GM12878 (cell line): ENCODE results near the gene GLUD1. TPM values are rescaled to one million over a fixed set of nuclear protein-coding genes. Genes with fewer than 3 reads are reported as not detected.

Experiments used
- ATAC-seq: fragments of 200-7000 bp; cut with Tn5 transposase; 3 replicates; pipeline ENCODE4 v1.9.1; 2020; ENCODE audit warnings: mild to moderate bottlenecking, moderate library complexity
- BruUV-seq: library from RNA; stranded (reverse); fragments of 400-500 nt; replicated peaks from 2 replicates; lab custom pipeline; 2021; lab: Mats Ljungman, UMichigan
- CTCF ChIA-PET: fragments of 300-600 bp; sonication (Branson Sonifier 250); formaldehyde crosslinking; extraction: SDS; loops from one replicate; lab custom pipeline; 2021; ENCODE audit warnings: inconsistent platforms; lab: Yijun Ruan, JAX
- POLR2A ChIA-PET: fragments of 350-600 bp; formaldehyde crosslinking; extraction: SDS; loops from one replicate; lab custom pipeline; 2021; ENCODE audit warnings: inconsistent platforms; lab: Charles Lee
- RAD21 ChIA-PET: fragments of 300-600 bp; sonication (Branson Sonifier 250); formaldehyde crosslinking; loops from one replicate; lab custom pipeline; 2023; ENCODE audit warnings: antibody characterized with exemption; ENCODE audit not compliant: unreplicated experiment; lab: Charles Lee
- SMC1A ChIA-PET: fragments of 300-600 bp; sonication (Branson Sonifier 250); formaldehyde crosslinking; loops from one replicate; lab custom pipeline; 2023; ENCODE audit not compliant: unreplicated experiment, uncharacterized antibody; lab: Charles Lee
- DNase-seq: peaks from one replicate; pipeline ENCODE4 v3.0.0-alpha.2; 2011; ENCODE audit warnings: low read depth, low spot score
- FAIRE-seq: peaks from 3 replicates; lab custom pipeline; 2011; peaks lifted over from hg19 to GRCh38; lab: Jason Lieb, UNC
- H2AFZ ChIP-seq: 2 replicates; pipeline ENCODE4 v1.6.0; 2011; ENCODE audit warnings: low read depth, low read length, control low read depth; ENCODE audit not compliant: control insufficient read depth
- H3K27ac ChIP-seq: 2 replicates; pipeline ENCODE4 v1.5.1; 2011; ENCODE audit warnings: control low read depth; ENCODE audit not compliant: control insufficient read depth, insufficient read depth
- H3K27me3 ChIP-seq, 2 experiments: replicated peaks in 1 of 2; 2 replicates each; pipeline versions ENCODE4 v1.6.0 to v1.6.1; 2011; ENCODE audit warnings: low read length in 1 of 2; ENCODE audit not compliant: control insufficient read depth in 2 of 2, insufficient read depth in 2 of 2
- H3K36me3 ChIP-seq, 2 experiments: 2 replicates each; pipeline ENCODE4 v1.5.1; 2011; ENCODE audit warnings: low read length in 1 of 2; ENCODE audit not compliant: control insufficient read depth in 2 of 2, insufficient read depth in 2 of 2
- H3K4me1 ChIP-seq: 2 replicates; pipeline ENCODE4 v1.6.1; 2011; ENCODE audit warnings: mild to moderate bottlenecking, low read length, moderate library complexity, mixed read lengths; ENCODE audit not compliant: control insufficient read depth, insufficient read depth
- H3K4me2 ChIP-seq: 2 replicates; pipeline ENCODE4 v1.6.0; 2011; ENCODE audit warnings: control low read depth; ENCODE audit not compliant: control insufficient read depth, insufficient read depth
- H3K4me3 ChIP-seq: fragments of 200-600 bp; sonication (generic); 2 replicates; pipeline ENCODE4 v1.5.1; 2016
- H3K79me2 ChIP-seq: 2 replicates; pipeline ENCODE4 v1.6.0; 2011; ENCODE audit warnings: low read length; ENCODE audit not compliant: control insufficient read depth, insufficient read depth
- H3K9ac ChIP-seq: 2 replicates; pipeline ENCODE4 v1.8.0; 2011; ENCODE audit warnings: low read length, control low read depth, mixed read lengths; ENCODE audit not compliant: control insufficient read depth, insufficient read depth
- H3K9me3 ChIP-seq: replicated peaks from 3 replicates; pipeline ENCODE4 v1.5.1; 2011; ENCODE audit warnings: mild to moderate bottlenecking, low read length; ENCODE audit not compliant: control insufficient read depth, insufficient read depth
- H4K20me1 ChIP-seq: 2 replicates; pipeline ENCODE4 v1.6.0; 2011; ENCODE audit not compliant: control insufficient read depth, insufficient read depth
- ATF7 ChIP-seq: fragments of 450-650 bp; IDR thresholded peaks from 2 replicates; pipeline ENCODE4 v1.6.1; 2016; ENCODE audit warnings: low read depth, mild to moderate bottlenecking
- BCL11A ChIP-seq: IDR thresholded peaks from 2 replicates; pipeline ENCODE4 v1.6.1; 2011; ENCODE audit warnings: low read depth, low read length
- BRCA1 ChIP-seq: IDR thresholded peaks from 2 replicates; pipeline ENCODE4 v1.6.1; 2011; ENCODE audit warnings: low read depth, low read length, improper control_type of control experiment
- CREM ChIP-seq: IDR thresholded peaks from 2 replicates; pipeline ENCODE4 v1.6.1; 2014; ENCODE audit warnings: antibody characterized with exemption, low read depth
- ESRRA ChIP-seq: IDR thresholded peaks from 2 replicates; pipeline ENCODE4 v1.6.1; 2012; ENCODE audit warnings: mild to moderate bottlenecking, low read length, improper control_type of control experiment
- KLF5 ChIP-seq: fragments of 450-650 bp; IDR thresholded peaks from 2 replicates; pipeline ENCODE4 v1.6.1; 2014; ENCODE audit warnings: mild to moderate bottlenecking; ENCODE audit not compliant: partially characterized antibody
- MYB ChIP-seq: fragments of 150-350 bp; IDR thresholded peaks from 2 replicates; pipeline ENCODE4 v1.6.1; 2014; ENCODE audit warnings: mild to moderate bottlenecking, low read depth, low read length, borderline replicate concordance
- NFYB ChIP-seq: IDR thresholded peaks from 2 replicates; pipeline ENCODE4 v1.6.1; 2011; ENCODE audit warnings: low read depth, mild to moderate bottlenecking, low read length, improper control_type of control experiment, moderate library complexity; ENCODE audit not compliant: insufficient read depth
- RAD21 ChIP-seq: IDR thresholded peaks from 2 replicates; pipeline ENCODE4 v1.6.1; 2011; ENCODE audit warnings: mild to moderate bottlenecking, low read depth, low read length, moderate library complexity; ENCODE audit not compliant: insufficient read depth
- SIN3A ChIP-seq: IDR thresholded peaks from 2 replicates; pipeline ENCODE4 v1.6.1; 2012; ENCODE audit warnings: low read depth, low read length, improper control_type of control experiment
- TBL1XR1 ChIP-seq: IDR thresholded peaks from 2 replicates; pipeline ENCODE4 v1.6.1; 2012; ENCODE audit warnings: low read depth, low read length, improper control_type of control experiment
- WRNIP1 ChIP-seq: IDR thresholded peaks from 2 replicates; pipeline ENCODE4 v1.6.1; 2011; ENCODE audit warnings: low read depth, low read length, improper control_type of control experiment, borderline replicate concordance
- ZSCAN29 ChIP-seq: fragments of 450-650 bp; IDR thresholded peaks from 2 replicates; pipeline ENCODE4 v1.6.1; 2017; ENCODE audit warnings: mild to moderate bottlenecking, moderate library complexity
- ZZZ3 ChIP-seq: IDR thresholded peaks from 2 replicates; pipeline ENCODE4 v1.6.1; 2011; ENCODE audit warnings: low read depth; ENCODE audit not compliant: control insufficient read depth, insufficient read length
- WGBS: methylation state at CpG from one replicate; pipeline ENCODE4 v1.1.6; 2016; ENCODE audit warnings: low lambda C conversion rate; ENCODE audit not compliant: insufficient replicate concordance, insufficient coverage; ENCODE audit errors: missing lambda C conversion rate; 5-methylcytosine and 5-hydroxymethylcytosine counted together
- in situ Hi-C: fragments of 300-500 bp; cut with MboI; formaldehyde crosslinking; loops from 9 replicates; pipeline ENCODE4 v1.14.3; 2018; ENCODE audit warnings: mixed read lengths
- intact Hi-C: fragments of 100-400 bp; cut with micrococcal nuclease; formaldehyde crosslinking; loops from one replicate; pipeline ENCODE4 v1.14.2; 2022; ENCODE audit not compliant: unreplicated experiment
- polyA plus RNA-seq, 11 experiments: library from polyadenylated mRNA; depleted of rRNA in 4 of 11; unstranded in 6 of 11; stranded (reverse) in 5 of 11; fragments of >200 nt; fragmentation: Nextera tagmentation in 4 of 11; fragmentation: Illumina TruSeq in 1 of 11; extraction: Ambion mirVana in 4 of 11; extraction: Trizol in 1 of 11; gene quantifications; 1 replicate in 1 of 11; 2 replicates in 10 of 11; pipeline versions ENCODE4 v1.2.1 to v1.2.3, GENCODE V29; 2011 to 2016; ENCODE audit warnings: inconsistent platforms in 2 of 11, missing spikeins in 2 of 11, low read depth in 1 of 11
- total RNA-seq, 4 experiments: library from RNA; depleted of rRNA in 3 of 4; stranded (reverse); fragments of >200 nt in 3 of 4; fragmentation: Illumina TruSeq in 1 of 4; extraction: Trizol in 1 of 4; gene quantifications; 2 replicates each; pipeline versions ENCODE4 v1.2.1 to v1.2.3, GENCODE V29; 2013 to 2021
- TF ChIP-seq, protein P1 (sequence below): fragments of 450-650 bp; IDR thresholded peaks from 2 replicates; pipeline ENCODE4 v1.6.1; 2017; ENCODE audit warnings: mild to moderate bottlenecking
- TF ChIP-seq, protein P2 (sequence below): fragments of 450-650 bp; IDR thresholded peaks from 2 replicates; pipeline ENCODE4 v1.6.1; 2017; ENCODE audit warnings: antibody characterized with exemption, mild to moderate bottlenecking, moderate library complexity
- TF ChIP-seq, protein P3 (sequence below): fragments of 450-650 bp; IDR thresholded peaks from 2 replicates; pipeline ENCODE4 v1.6.1; 2016; ENCODE audit warnings: mild to moderate bottlenecking

The GLUD1 gene
- total and polyA plus RNA-seq, 10 of the 15 experiments (the other 5 are each of a cell fraction or from before 2014, with no cell fraction given), result 26.1 to 109 (median 81.4) TPM

DNA sequence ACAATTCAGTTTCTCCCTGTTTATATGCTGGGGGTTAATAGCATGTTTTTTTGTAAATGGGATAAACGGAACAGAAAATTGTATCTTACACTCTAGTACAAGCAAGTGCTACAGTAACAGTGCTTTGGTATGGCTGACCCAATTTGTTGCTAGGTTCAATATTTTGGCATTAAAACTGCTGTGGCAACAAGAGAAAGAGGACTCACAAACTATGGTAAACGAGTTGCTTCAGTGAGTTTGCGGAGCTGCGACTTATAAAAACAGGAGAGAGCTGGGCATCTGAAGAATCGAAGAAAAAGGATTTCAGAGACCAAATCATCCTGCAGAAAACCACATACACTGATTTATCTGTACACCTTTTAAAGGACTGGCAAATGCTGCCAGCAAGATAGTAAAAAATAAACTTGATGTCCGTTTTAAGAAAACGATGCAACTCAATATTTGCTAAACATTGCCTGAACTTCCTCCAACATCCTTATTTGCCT is 2.2 kb downstream of the GLUD1 start:
- ChIA-PET CTCF (interaction anchor here (1.3 to 1.8 kb wide), 5 partner anchors 8 to 154 kb away, joined by 4 to 9 read pairs (median 5); no protein-coding TSS in a partner anchor), POLR2A (interaction anchor here (1.0 to 3.0 kb wide), 3 partner anchors 16 to 126 kb away, joined by 5 to 7 read pairs (median 7); no protein-coding TSS in a partner anchor), SMC1A (interaction anchor here (0.6 to 3.9 kb wide), 7 partner anchors 9 to 449 kb away, joined by 3 to 35 read pairs (median 4); no protein-coding TSS in a partner anchor), RAD21 (interaction anchor here (0.9 to 1.9 kb wide), 8 partner anchors 8 to 412 kb away, joined by 3 to 18 read pairs (median 4); partner anchors contain the start of gene MINPP1)
- Histone ChIP-seq H3K9me3 (no peaks in the 10 kb centered on the region), H3K27ac (peak overlapping the region; percentile 90; the same call in 1 of the 2 replicates), H3K4me3 (peak overlapping the region; percentile 79), H3K4me2 (peak overlapping the region; percentile 71), H4K20me1 (no peaks in the 10 kb centered on the region), H2AFZ (no peak overlapping the region), H3K4me1 (no peaks in the 10 kb centered on the region; the same call in 1 of the 2 replicates), H3K79me2 (peaks cover 81% of the 10 kb centered on the region), H3K27me3 (no peaks in the 10 kb centered on the region), H3K9ac (peak overlapping the region; percentile 32; the same call in 1 of the 2 replicates), H3K36me3 (no peaks in the 10 kb centered on the region; a peak in 1 of 4 replicates)
- in situ Hi-C loops, result no loop called here
- no peak for DNase-seq
- no TSS peak for BruUV-seq
- peak; percentile 61 for FAIRE-seq
- intact Hi-C loops, result loop anchor here (5.0 kb wide), 1 partner anchor 125 kb away; the partner anchor contains the start of gene ADIRF
- no peak for ATAC-seq
- no peak for TF ChIP-seq ZZZ3
- TF ChIP-seq ESRRA, result no peak
- no peak for TF ChIP-seq MYB
- TF ChIP-seq BCL11A, result no peak
- TF ChIP-seq ZSCAN29, result no peak
- no peak for TF ChIP-seq RAD21
- TF ChIP-seq TBL1XR1, result no peak
- TF ChIP-seq ATF7, result no peak
- TF ChIP-seq BRCA1, result no peak
- TF ChIP-seq, protein P1, sequence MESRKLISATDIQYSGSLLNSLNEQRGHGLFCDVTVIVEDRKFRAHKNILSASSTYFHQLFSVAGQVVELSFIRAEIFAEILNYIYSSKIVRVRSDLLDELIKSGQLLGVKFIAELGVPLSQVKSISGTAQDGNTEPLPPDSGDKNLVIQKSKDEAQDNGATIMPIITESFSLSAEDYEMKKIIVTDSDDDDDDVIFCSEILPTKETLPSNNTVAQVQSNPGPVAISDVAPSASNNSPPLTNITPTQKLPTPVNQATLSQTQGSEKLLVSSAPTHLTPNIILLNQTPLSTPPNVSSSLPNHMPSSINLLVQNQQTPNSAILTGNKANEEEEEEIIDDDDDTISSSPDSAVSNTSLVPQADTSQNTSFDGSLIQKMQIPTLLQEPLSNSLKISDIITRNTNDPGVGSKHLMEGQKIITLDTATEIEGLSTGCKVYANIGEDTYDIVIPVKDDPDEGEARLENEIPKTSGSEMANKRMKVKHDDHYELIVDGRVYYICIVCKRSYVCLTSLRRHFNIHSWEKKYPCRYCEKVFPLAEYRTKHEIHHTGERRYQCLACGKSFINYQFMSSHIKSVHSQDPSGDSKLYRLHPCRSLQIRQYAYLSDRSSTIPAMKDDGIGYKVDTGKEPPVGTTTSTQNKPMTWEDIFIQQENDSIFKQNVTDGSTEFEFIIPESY, result no peak
- TF ChIP-seq KLF5, result no peak
- TF ChIP-seq, protein P2, sequence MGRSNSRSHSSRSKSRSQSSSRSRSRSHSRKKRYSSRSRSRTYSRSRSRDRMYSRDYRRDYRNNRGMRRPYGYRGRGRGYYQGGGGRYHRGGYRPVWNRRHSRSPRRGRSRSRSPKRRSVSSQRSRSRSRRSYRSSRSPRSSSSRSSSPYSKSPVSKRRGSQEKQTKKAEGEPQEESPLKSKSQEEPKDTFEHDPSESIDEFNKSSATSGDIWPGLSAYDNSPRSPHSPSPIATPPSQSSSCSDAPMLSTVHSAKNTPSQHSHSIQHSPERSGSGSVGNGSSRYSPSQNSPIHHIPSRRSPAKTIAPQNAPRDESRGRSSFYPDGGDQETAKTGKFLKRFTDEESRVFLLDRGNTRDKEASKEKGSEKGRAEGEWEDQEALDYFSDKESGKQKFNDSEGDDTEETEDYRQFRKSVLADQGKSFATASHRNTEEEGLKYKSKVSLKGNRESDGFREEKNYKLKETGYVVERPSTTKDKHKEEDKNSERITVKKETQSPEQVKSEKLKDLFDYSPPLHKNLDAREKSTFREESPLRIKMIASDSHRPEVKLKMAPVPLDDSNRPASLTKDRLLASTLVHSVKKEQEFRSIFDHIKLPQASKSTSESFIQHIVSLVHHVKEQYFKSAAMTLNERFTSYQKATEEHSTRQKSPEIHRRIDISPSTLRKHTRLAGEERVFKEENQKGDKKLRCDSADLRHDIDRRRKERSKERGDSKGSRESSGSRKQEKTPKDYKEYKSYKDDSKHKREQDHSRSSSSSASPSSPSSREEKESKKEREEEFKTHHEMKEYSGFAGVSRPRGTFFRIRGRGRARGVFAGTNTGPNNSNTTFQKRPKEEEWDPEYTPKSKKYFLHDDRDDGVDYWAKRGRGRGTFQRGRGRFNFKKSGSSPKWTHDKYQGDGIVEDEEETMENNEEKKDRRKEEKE, result no peak
- no peak for TF ChIP-seq WRNIP1
- no peak for TF ChIP-seq SIN3A
- TF ChIP-seq NFYB, result no peak
- TF ChIP-seq, protein P3, sequence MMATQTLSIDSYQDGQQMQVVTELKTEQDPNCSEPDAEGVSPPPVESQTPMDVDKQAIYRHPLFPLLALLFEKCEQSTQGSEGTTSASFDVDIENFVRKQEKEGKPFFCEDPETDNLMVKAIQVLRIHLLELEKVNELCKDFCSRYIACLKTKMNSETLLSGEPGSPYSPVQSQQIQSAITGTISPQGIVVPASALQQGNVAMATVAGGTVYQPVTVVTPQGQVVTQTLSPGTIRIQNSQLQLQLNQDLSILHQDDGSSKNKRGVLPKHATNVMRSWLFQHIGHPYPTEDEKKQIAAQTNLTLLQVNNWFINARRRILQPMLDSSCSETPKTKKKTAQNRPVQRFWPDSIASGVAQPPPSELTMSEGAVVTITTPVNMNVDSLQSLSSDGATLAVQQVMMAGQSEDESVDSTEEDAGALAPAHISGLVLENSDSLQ, result no peak
- no peak for TF ChIP-seq CREM
- WGBS, result 60% methylated on average over 7 of the region's 7 CpGs
